Aorta (tissue), 5 donors: ENCODE results near the gene BLOC1S5. TPM values are rescaled to one million over a fixed set of nuclear protein-coding genes. Genes with fewer than 3 reads are reported as not detected.

Experiments used
- ATAC-seq: fragments of 200-7000 bp; cut with Tn5 transposase; one replicate; pipeline ENCODE4 v1.9.1; 2022; ENCODE audit warnings: moderate library complexity; ENCODE audit not compliant: low FRiP score
- DNase-seq, 2 donors: peaks; one replicate each; pipeline ENCODE4 v3.0.0-alpha.2; 2020
- H3K27ac ChIP-seq, 2 donors: one replicate each; pipeline ENCODE4 v1.5.1; 2013; ENCODE audit warnings: low read length in 2 of 2, mild to moderate bottlenecking in 2 of 2, moderate library complexity in 2 of 2, control low read depth in 1 of 2, inconsistent platforms in 1 of 2, low read depth in 1 of 2
- H3K27me3 ChIP-seq, 2 donors: one replicate each; pipeline ENCODE4 v1.6.1; 2013; ENCODE audit warnings: control low read depth in 1 of 2, low read length in 1 of 2, mild to moderate bottlenecking in 1 of 2, moderate library complexity in 1 of 2; ENCODE audit not compliant: insufficient read depth in 2 of 2, control insufficient read depth in 1 of 2
- H3K36me3 ChIP-seq, 2 donors: one replicate each; pipeline ENCODE4 v1.6.1; 2013; ENCODE audit warnings: control low read depth in 1 of 2, low read length in 1 of 2, mild to moderate bottlenecking in 1 of 2; ENCODE audit not compliant: insufficient read depth in 2 of 2, control insufficient read depth in 1 of 2
- H3K4me1 ChIP-seq, 2 donors: one replicate each; pipeline ENCODE4 v1.6.1; 2013; ENCODE audit warnings: low read length in 2 of 2, control low read depth in 1 of 2, mild to moderate bottlenecking in 1 of 2, moderate library complexity in 1 of 2; ENCODE audit not compliant: insufficient read depth in 2 of 2, control insufficient read depth in 1 of 2
- H3K4me3 ChIP-seq, 2 donors: one replicate each; pipeline ENCODE4 v1.5.1; 2013; ENCODE audit warnings: low read length in 2 of 2, control low read depth in 1 of 2, mild to moderate bottlenecking in 1 of 2
- H3K9me3 ChIP-seq: one replicate; pipeline ENCODE4 v1.6.1; 2013; ENCODE audit warnings: mild to moderate bottlenecking, low read length; ENCODE audit not compliant: control insufficient read depth
- WGBS, 2 donors: extraction: QIAGEN DNeasy Blood & Tissue Kit; methylation state at CpG; one replicate each; pipeline ENCODE4 v1.1.7; 2013; 5-methylcytosine and 5-hydroxymethylcytosine counted together
- intact Hi-C, 2 donors: fragments of 100-400 bp; cut with DNase I; formaldehyde crosslinking; loops; one replicate each; pipeline versions ENCODE4 v1.14.2 to v1.15.0; 2022
- polyA plus RNA-seq, 2 donors: library from polyadenylated mRNA; stranded (reverse); fragments of 200-250 nt; gene quantifications; one replicate each; pipeline ENCODE4 v1.2.3, GENCODE V29; 2013
- total RNA-seq, 2 donors: library from RNA; stranded (reverse); fragmentation: NEBNext Ultra II Directional; extraction: Animal tissue kit (Norgen Biotek cat#: 25700); gene quantifications; one replicate each; pipeline ENCODE4 v1.2.1, GENCODE V29; 2021
- donor health status: healthy with polysubstance abuse.
- donor health status: Bipolar disorder and iron deficiency.
- donor health status: DM: no; HTN: no; CAD: no.
- donor health status: DM: no; HTN: no; CAD: no.
- donor health status: DM: yes; HTN: yes; CAD: no.

Gene BLOC1S5
- total and polyA plus RNA-seq, 4 donors, result 7.6 to 24.0 (median 9.7) TPM

DNA sequence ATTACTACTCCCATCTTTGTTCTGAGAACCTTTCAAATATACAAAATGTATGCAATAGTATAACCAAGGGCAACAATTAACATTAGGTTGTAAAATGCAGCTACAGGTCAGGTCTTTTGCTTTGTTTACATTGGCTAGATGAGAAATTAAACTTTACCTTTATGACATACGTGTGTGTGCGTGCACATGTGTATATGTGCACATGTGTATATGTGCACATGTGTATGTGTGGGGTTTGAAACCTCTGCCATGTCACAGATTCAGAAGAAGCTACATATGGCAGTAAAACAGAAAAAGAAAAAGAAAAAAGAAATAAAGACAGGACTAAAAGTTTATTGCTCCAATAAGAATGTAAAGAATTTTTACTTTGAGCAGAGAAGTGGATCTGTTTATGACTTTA, 40.6 kb downstream of the BLOC1S5 start:
- H3K9me3 ChIP-seq, result no peaks in the 10 kb centered on the region
- no peak overlapping the region for H3K27ac ChIP-seq
- no peaks in the 10 kb centered on the region for H3K27me3 ChIP-seq
- no peaks in the 10 kb centered on the region for H3K36me3 ChIP-seq
- DNase-seq (no peak), ATAC-seq (no peak)
- no peak overlapping the region for H3K4me3 ChIP-seq
- intact Hi-C loops, result no loop called here
- no peaks in the 10 kb centered on the region for H3K4me1 ChIP-seq
- 91 to 92% methylated on average over 2 of the region's 2 CpGs for WGBS, 2 donors

DNA sequence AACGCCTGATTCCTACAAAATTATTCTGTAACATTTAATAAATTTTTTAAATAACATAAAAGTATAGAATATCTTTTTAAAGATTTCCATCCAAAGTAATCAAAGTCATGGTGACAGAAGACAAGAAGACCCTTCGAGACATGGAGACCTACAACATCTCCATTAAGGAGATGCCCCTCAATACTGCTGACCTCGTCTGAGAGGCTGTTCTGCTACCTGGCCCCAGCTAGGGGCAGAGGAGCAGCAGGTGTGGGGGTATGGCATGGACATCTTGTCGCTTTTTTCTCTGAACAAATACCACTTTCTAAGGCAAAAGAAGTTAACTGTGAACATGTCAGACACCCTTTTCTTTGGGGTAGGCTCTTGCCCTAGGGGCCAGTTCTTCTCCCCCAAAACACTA, 44.1 kb downstream of the BLOC1S5 start:
- ATAC-seq (no peak), DNase-seq (no peak)
- H3K9me3 ChIP-seq, result no peaks in the 10 kb centered on the region
- H3K4me1 ChIP-seq, result no peaks in the 10 kb centered on the region
- H3K4me3 ChIP-seq, result no peak overlapping the region
- intact Hi-C loops, result no loop called here
- no peaks in the 10 kb centered on the region for H3K36me3 ChIP-seq
- WGBS, 2 donors, result 93 to 95% methylated on average over 4 of the region's 4 CpGs
- H3K27ac ChIP-seq, result no peak overlapping the region
- no peaks in the 10 kb centered on the region for H3K27me3 ChIP-seq

GRCh38 chr6:8017705-8018104, 46.5 kb downstream of the BLOC1S5 start:
- Histone ChIP-seq H3K4me1 (no peaks in the 10 kb centered on the region), H3K4me3 (no peak overlapping the region), H3K27me3 (no peaks in the 10 kb centered on the region), H3K36me3 (peaks cover 0 to 2% of the 10 kb centered on the region in 2 donors), H3K9me3 (no peaks in the 10 kb centered on the region), H3K27ac (no peak overlapping the region)
- intact Hi-C loops, result no loop called here
- ATAC-seq (no peak), DNase-seq (no peak)
- 87 to 88% methylated on average over 7 of the region's 7 CpGs for WGBS, 2 donors

- Histone ChIP-seq H3K4me3 (no peak overlapping the region), H3K27ac (no peak overlapping the region), H3K9me3 (no peaks in the 10 kb centered on the region), H3K4me1 (no peaks in the 10 kb centered on the region), H3K36me3 (peaks cover 0 to 2% of the 10 kb centered on the region in 2 donors), H3K27me3 (no peaks in the 10 kb centered on the region)
- intact Hi-C loops, result no loop called here
- DNase-seq (no peak), ATAC-seq (no peak)
- WGBS, 2 donors, result 78 to 82% methylated on average over 9 of the region's 9 CpGs
Measured at GRCh38 chr6:8017276-8017701, 46.9 kb downstream of the BLOC1S5 start.

DNA sequence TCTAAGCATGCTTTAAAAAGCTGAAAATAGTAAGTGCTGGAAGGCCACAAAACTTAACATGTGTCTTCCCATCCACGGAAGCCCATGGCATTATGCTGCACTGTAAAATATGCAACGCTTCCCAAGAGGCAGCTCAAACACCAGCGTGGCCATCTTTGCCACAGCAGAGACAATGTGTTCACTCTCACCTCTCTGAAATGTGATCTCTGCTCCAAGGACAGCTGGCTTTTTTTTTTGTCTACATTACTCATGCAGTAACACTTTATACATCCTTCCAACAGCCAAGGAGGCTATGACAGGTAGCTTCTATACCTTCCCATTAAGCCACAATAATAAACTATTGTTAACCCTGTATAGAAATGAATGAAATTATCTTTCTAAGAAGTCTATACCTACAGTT, 49.2 kb downstream of the BLOC1S5 start:
- intact Hi-C loops, result no loop called here
- Histone ChIP-seq H3K27ac (no peak overlapping the region), H3K36me3 (peaks cover 0 to 2% of the 10 kb centered on the region in 2 donors), H3K27me3 (no peaks in the 10 kb centered on the region), H3K4me3 (no peak overlapping the region), H3K9me3 (no peaks in the 10 kb centered on the region), H3K4me1 (no peaks in the 10 kb centered on the region)
- WGBS, 2 donors, result 88 to 90% methylated on average over 3 of the region's 3 CpGs
- no peak for DNase-seq
- no peak for ATAC-seq

GRCh38 chr6:8013763-8014162, 50.4 kb downstream of the BLOC1S5 start:
- H3K4me1 ChIP-seq, result no peaks in the 10 kb centered on the region
- 26 to 50% methylated on average over 3 of the region's 3 CpGs for WGBS, 2 donors
- DNase-seq (no peak), ATAC-seq (no peak)
- H3K27me3 ChIP-seq, result no peaks in the 10 kb centered on the region
- intact Hi-C loops, result no loop called here
- no peaks in the 10 kb centered on the region for H3K9me3 ChIP-seq
- no peak overlapping the region for H3K4me3 ChIP-seq
- peaks cover 0 to 2% of the 10 kb centered on the region in 2 donors for H3K36me3 ChIP-seq
- no peak overlapping the region for H3K27ac ChIP-seq

DNA sequence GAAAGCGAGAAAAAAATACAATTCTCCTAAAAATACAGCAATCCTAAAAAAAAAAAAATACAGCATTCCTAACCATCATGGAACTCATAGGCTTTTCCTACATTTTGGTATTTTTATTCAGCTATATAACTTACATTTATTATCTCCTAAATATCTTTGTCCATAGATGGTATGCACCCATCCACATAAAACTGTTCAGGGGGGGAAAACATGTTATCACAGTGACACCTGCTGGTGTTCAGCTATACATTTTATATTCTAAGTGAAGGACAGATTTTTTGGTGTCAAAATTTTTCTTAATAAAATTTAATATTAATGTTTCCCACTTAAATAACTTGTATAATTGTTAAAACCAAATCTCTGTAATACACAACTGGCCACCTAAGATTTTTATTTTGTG, 58.0 kb downstream of the BLOC1S5 start:
- Histone ChIP-seq H3K36me3 (no peaks in the 10 kb centered on the region), H3K4me3 (no peak overlapping the region), H3K27ac (no peak overlapping the region), H3K4me1 (no peaks in the 10 kb centered on the region), H3K27me3 (no peaks in the 10 kb centered on the region), H3K9me3 (no peaks in the 10 kb centered on the region)
- ATAC-seq (no peak), DNase-seq (no peak)
- intact Hi-C loops, result loop anchor here (5.0 to 10.0 kb wide), 3 partner anchors 94 to 281 kb away; partner anchors contain the start of genes BMP6 (in 2 of the 2) and TXNDC5 (in 1 of the 2)
- WGBS, 2 donors, result 98 to 100% methylated on average over 1 of the region's 1 CpG

- no peak for DNase-seq
- 69 to 70% methylated on average over 4 of the region's 4 CpGs for WGBS, 2 donors
- intact Hi-C loops, result loop anchor here (5.0 to 10.0 kb wide), 3 partner anchors 93 to 280 kb away; partner anchors contain the start of genes BMP6 (in 2 of the 2) and TXNDC5 (in 1 of the 2)
Measured at GRCh38 chr6:8005136-8005535, 59.1 kb downstream of the BLOC1S5 start.

GRCh38 chr6:8000636-8001035, 63.6 kb downstream of the BLOC1S5 start:
- H3K4me3 ChIP-seq, result no peak overlapping the region
- H3K4me1 ChIP-seq, result no peaks in the 10 kb centered on the region
- no peak for ATAC-seq
- no peak overlapping the region for H3K27ac ChIP-seq
- no peaks in the 10 kb centered on the region for H3K36me3 ChIP-seq
- H3K9me3 ChIP-seq, result no peaks in the 10 kb centered on the region
- 10 to 16% methylated on average over 1 of the region's 1 CpG for WGBS, 2 donors
- no peaks in the 10 kb centered on the region for H3K27me3 ChIP-seq
- intact Hi-C loops, result loop anchor here in 1 of 2 donors (10.0 kb wide), 1 partner anchor 276 kb away; the partner anchor contains the start of gene BMP6
- no peak for DNase-seq

More at GRCh38 chr6:8005136-8005535, 59.1 kb downstream of the BLOC1S5 start:
- no peak for ATAC-seq
- H3K27ac ChIP-seq, result no peak overlapping the region
- no peaks in the 10 kb centered on the region for H3K4me1 ChIP-seq
- no peaks in the 10 kb centered on the region for H3K27me3 ChIP-seq
- no peak overlapping the region for H3K4me3 ChIP-seq
- no peaks in the 10 kb centered on the region for H3K36me3 ChIP-seq
- no peaks in the 10 kb centered on the region for H3K9me3 ChIP-seq
